ENCODE measurements around the gene TRIM5.
"Not testable (repeated sequence)": the region's sequence is repeated elsewhere in the genome, so short reads cannot be mapped to it uniquely, and the experiment has no call there.

The TRIM5 gene

GRCh38 chr11:5663511-5663910 lies 21.4 kb downstream of the TRIM5 start:
- Histone ChIP-seq H4K8ac (ENCODE audit: low read depth, low read length) (no peak overlapping the region), H3K27me3 (ENCODE audit: control insufficient read depth in 3 of 3, insufficient read depth in 3 of 3, low read depth in 1 of 3, low read length in 3 of 3) (no peaks in the 10 kb centered on the region), H3K4ac (ENCODE audit: low read length) (no peak overlapping the region), H4K91ac (ENCODE audit: low read depth, low read length, poor library complexity) (no peak overlapping the region), H2AFZ (ENCODE audit: low read length) (no peak overlapping the region), H3K4me1 (ENCODE audit: control insufficient read depth in 2 of 2, insufficient read depth in 1 of 2, low read depth in 1 of 2, low read length in 2 of 2) (no peaks in the 10 kb centered on the region), H3K9me3 (replicated peaks in 1 of 2; ENCODE audit: control insufficient read depth in 2 of 2, insufficient read depth in 1 of 2, low read depth in 1 of 2, low read length in 2 of 2) (no peaks in the 10 kb centered on the region), H3K79me1 (ENCODE audit: low read depth, low read length) (no peaks in the 10 kb centered on the region), H3K23ac (ENCODE audit: low read depth, low read length, poor library complexity) (no peak overlapping the region), H3K14ac (ENCODE audit: low read length) (no peak overlapping the region), H2BK5ac (ENCODE audit: low read length) (no peak overlapping the region), H3K36me3 (replicated peaks in 1 of 2; ENCODE audit: control insufficient read depth in 2 of 2, insufficient read depth in 2 of 2, low read length in 2 of 2) (peaks cover 2 to 66% of the 10 kb centered on the region in 2 donors), H3K27ac (replicated peaks; ENCODE audit: low read length) (no peak overlapping the region), H3K18ac (ENCODE audit: low read length) (no peak overlapping the region), H3K4me2 (ENCODE audit: insufficient read depth, low read length, poor library complexity, severe bottlenecking) (no peak overlapping the region), H2BK15ac (ENCODE audit: low read length) (no peak overlapping the region), H3K9ac (ENCODE audit: low read depth, low read length, poor library complexity) (no peak overlapping the region), H2BK12ac (ENCODE audit: low read length) (no peak overlapping the region), H3K4me3 (ENCODE audit: low read length in 2 of 2) (no peak overlapping the region), H2BK120ac (ENCODE audit: low read depth, low read length) (no peak overlapping the region), H2AK5ac (ENCODE audit: low read depth, low read length) (no peak overlapping the region)
- no peak for DNase-seq (ENCODE audit: low spot score)
- no CpG with 5 or more reads among the region's 2 CpGs for WGBS, 2 donors (ENCODE audit: extremely low coverage in 2 of 2, insufficient read length in 2 of 2, insufficient replicate concordance in 1 of 2)

GRCh38 chr11:5658318-5658717 lies 26.6 kb downstream of the TRIM5 start:
- H2BK5ac ChIP-seq (ENCODE audit: low read length): no peak overlapping the region
- H3K79me1 ChIP-seq (ENCODE audit: low read depth, low read length): no peaks in the 10 kb centered on the region
- no peak overlapping the region for H3K27ac ChIP-seq (replicated peaks; ENCODE audit: low read length)

GRCh38 chr11:5656956-5657355 lies 27.9 kb downstream of the TRIM5 start:
- H4K91ac ChIP-seq (ENCODE audit: low read depth, low read length, poor library complexity); H2BK12ac ChIP-seq (ENCODE audit: low read length): not testable (repeated sequence)

More at GRCh38 chr11:5658318-5658717, 26.6 kb downstream of the TRIM5 start:
- Histone ChIP-seq H2BK12ac (ENCODE audit: low read length) (no peak overlapping the region), H4K91ac (ENCODE audit: low read depth, low read length, poor library complexity) (no peak overlapping the region), H3K36me3 (replicated peaks in 1 of 2; ENCODE audit: control insufficient read depth in 2 of 2, insufficient read depth in 2 of 2, low read length in 2 of 2) (peaks cover 0 to 16% of the 10 kb centered on the region in 2 donors), H2AFZ (ENCODE audit: low read length) (no peak overlapping the region), H3K9ac (ENCODE audit: low read depth, low read length, poor library complexity) (no peak overlapping the region), H4K8ac (ENCODE audit: low read depth, low read length) (no peak overlapping the region), H3K9me3 (replicated peaks in 1 of 2; ENCODE audit: control insufficient read depth in 2 of 2, insufficient read depth in 1 of 2, low read depth in 1 of 2, low read length in 2 of 2) (peaks cover 0 to 2% of the 10 kb centered on the region in 2 donors), H3K4me1 (ENCODE audit: control insufficient read depth in 2 of 2, insufficient read depth in 1 of 2, low read depth in 1 of 2, low read length in 2 of 2) (no peaks in the 10 kb centered on the region), H2BK120ac (ENCODE audit: low read depth, low read length) (no peak overlapping the region), H3K23ac (ENCODE audit: low read depth, low read length, poor library complexity) (no peak overlapping the region), H3K4me3 (ENCODE audit: low read length in 2 of 2) (no peak overlapping the region), H3K27me3 (ENCODE audit: control insufficient read depth in 3 of 3, insufficient read depth in 3 of 3, low read depth in 1 of 3, low read length in 3 of 3) (no peaks in the 10 kb centered on the region), H2BK15ac (ENCODE audit: low read length) (no peak overlapping the region), H3K14ac (ENCODE audit: low read length) (no peak overlapping the region), H3K4me2 (ENCODE audit: insufficient read depth, low read length, poor library complexity, severe bottlenecking) (no peak overlapping the region), H3K4ac (ENCODE audit: low read length) (no peak overlapping the region), H3K18ac (ENCODE audit: low read length) (no peak overlapping the region), H2AK5ac (ENCODE audit: low read depth, low read length) (no peak overlapping the region)
- DNase-seq (ENCODE audit: low spot score): no peak
- WGBS, 2 donors (ENCODE audit: extremely low coverage in 2 of 2, insufficient read length in 2 of 2, insufficient replicate concordance in 1 of 2): no CpG with 5 or more reads among the region's 5 CpGs

DNA sequence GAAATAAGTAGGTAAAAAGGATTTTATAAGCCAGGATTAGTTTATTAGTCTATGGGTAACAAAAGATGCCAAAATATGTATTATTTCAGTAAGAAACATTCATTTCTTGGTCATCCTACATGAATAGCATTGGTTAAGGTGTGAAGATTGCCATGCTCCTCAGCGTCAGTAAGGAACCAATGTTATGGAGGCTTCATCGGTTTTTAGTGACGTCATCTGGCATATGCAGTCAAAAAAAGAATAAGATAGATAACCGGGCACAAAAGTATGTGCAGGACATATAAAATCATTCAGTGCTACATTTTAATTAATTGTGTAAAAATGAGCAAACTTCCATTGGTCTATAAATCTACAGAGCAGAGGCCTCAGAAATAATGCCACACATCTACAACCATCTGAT lies 29.4 kb downstream of the TRIM5 start:
- Histone ChIP-seq H2BK15ac (ENCODE audit: low read length) (no peak overlapping the region), H3K79me1 (ENCODE audit: low read depth, low read length) (no peaks in the 10 kb centered on the region), H3K4me1 (ENCODE audit: control insufficient read depth in 2 of 2, insufficient read depth in 1 of 2, low read depth in 1 of 2, low read length in 2 of 2) (no peaks in the 10 kb centered on the region), H3K4ac (ENCODE audit: low read length) (no peak overlapping the region), H2BK120ac (ENCODE audit: low read depth, low read length) (no peak overlapping the region), H3K4me3 (ENCODE audit: low read length in 2 of 2) (no peak overlapping the region), H2BK12ac (ENCODE audit: low read length) (no peak overlapping the region), H3K9ac (ENCODE audit: low read depth, low read length, poor library complexity) (no peak overlapping the region), H3K36me3 (replicated peaks in 1 of 2; ENCODE audit: control insufficient read depth in 2 of 2, insufficient read depth in 2 of 2, low read length in 2 of 2) (no peaks in the 10 kb centered on the region), H2AFZ (ENCODE audit: low read length) (no peak overlapping the region), H2AK5ac (ENCODE audit: low read depth, low read length) (no peak overlapping the region), H3K27ac (replicated peaks; ENCODE audit: low read length) (no peak overlapping the region), H3K9me3 (replicated peaks in 1 of 2; ENCODE audit: control insufficient read depth in 2 of 2, insufficient read depth in 1 of 2, low read depth in 1 of 2, low read length in 2 of 2) (peaks cover 0 to 4% of the 10 kb centered on the region in 2 donors), H4K91ac (ENCODE audit: low read depth, low read length, poor library complexity) (no peak overlapping the region), H3K27me3 (ENCODE audit: control insufficient read depth in 3 of 3, insufficient read depth in 3 of 3, low read depth in 1 of 3, low read length in 3 of 3) (no peaks in the 10 kb centered on the region), H4K8ac (ENCODE audit: low read depth, low read length) (no peak overlapping the region), H3K4me2 (ENCODE audit: insufficient read depth, low read length, poor library complexity, severe bottlenecking) (no peak overlapping the region), H3K18ac (ENCODE audit: low read length) (no peak overlapping the region), H2BK5ac (ENCODE audit: low read length) (no peak overlapping the region), H3K14ac (ENCODE audit: low read length) (no peak overlapping the region), H3K23ac (ENCODE audit: low read depth, low read length, poor library complexity) (no peak overlapping the region)
- DNase-seq (ENCODE audit: low spot score): no peak
- no CpG with 5 or more reads among the region's 4 CpGs for WGBS, 2 donors (ENCODE audit: extremely low coverage in 2 of 2, insufficient read length in 2 of 2, insufficient replicate concordance in 1 of 2)

More at GRCh38 chr11:5656956-5657355, 27.9 kb downstream of the TRIM5 start:
- H3K14ac ChIP-seq (ENCODE audit: low read length); H2BK15ac ChIP-seq (ENCODE audit: low read length); H3K4me1 ChIP-seq (ENCODE audit: control insufficient read depth in 2 of 2, insufficient read depth in 1 of 2, low read depth in 1 of 2, low read length in 2 of 2); H2AK5ac ChIP-seq (ENCODE audit: low read depth, low read length); H2AFZ ChIP-seq (ENCODE audit: low read length); H3K23ac ChIP-seq (ENCODE audit: low read depth, low read length, poor library complexity); H3K79me1 ChIP-seq (ENCODE audit: low read depth, low read length); DNase-seq (ENCODE audit: low spot score); H3K9ac ChIP-seq (ENCODE audit: low read depth, low read length, poor library complexity); H3K9me3 ChIP-seq (replicated peaks in 1 of 2; ENCODE audit: control insufficient read depth in 2 of 2, insufficient read depth in 1 of 2, low read depth in 1 of 2, low read length in 2 of 2); H3K4me2 ChIP-seq (ENCODE audit: insufficient read depth, low read length, poor library complexity, severe bottlenecking); H3K27me3 ChIP-seq (ENCODE audit: control insufficient read depth in 3 of 3, insufficient read depth in 3 of 3, low read depth in 1 of 3, low read length in 3 of 3); H2BK120ac ChIP-seq (ENCODE audit: low read depth, low read length); H3K27ac ChIP-seq (replicated peaks; ENCODE audit: low read length); H3K4me3 ChIP-seq (ENCODE audit: low read length in 2 of 2); H4K8ac ChIP-seq (ENCODE audit: low read depth, low read length); H3K18ac ChIP-seq (ENCODE audit: low read length); H3K4ac ChIP-seq (ENCODE audit: low read length); H3K36me3 ChIP-seq (replicated peaks in 1 of 2; ENCODE audit: control insufficient read depth in 2 of 2, insufficient read depth in 2 of 2, low read length in 2 of 2); H2BK5ac ChIP-seq (ENCODE audit: low read length): not testable (repeated sequence)
- WGBS, 2 donors (ENCODE audit: extremely low coverage in 2 of 2, insufficient read length in 2 of 2, insufficient replicate concordance in 1 of 2): no CpG with 5 or more reads among the region's 2 CpGs
